ENCODE measurements around the gene LGALS3. TPM values are rescaled to one million over a fixed set of nuclear protein-coding genes. Genes with fewer than 3 reads are reported as not detected.

LGALS3 gene
- polyA plus RNA-seq, 4 donors = 593 to 2,279 (median 1,750) TPM

DNA sequence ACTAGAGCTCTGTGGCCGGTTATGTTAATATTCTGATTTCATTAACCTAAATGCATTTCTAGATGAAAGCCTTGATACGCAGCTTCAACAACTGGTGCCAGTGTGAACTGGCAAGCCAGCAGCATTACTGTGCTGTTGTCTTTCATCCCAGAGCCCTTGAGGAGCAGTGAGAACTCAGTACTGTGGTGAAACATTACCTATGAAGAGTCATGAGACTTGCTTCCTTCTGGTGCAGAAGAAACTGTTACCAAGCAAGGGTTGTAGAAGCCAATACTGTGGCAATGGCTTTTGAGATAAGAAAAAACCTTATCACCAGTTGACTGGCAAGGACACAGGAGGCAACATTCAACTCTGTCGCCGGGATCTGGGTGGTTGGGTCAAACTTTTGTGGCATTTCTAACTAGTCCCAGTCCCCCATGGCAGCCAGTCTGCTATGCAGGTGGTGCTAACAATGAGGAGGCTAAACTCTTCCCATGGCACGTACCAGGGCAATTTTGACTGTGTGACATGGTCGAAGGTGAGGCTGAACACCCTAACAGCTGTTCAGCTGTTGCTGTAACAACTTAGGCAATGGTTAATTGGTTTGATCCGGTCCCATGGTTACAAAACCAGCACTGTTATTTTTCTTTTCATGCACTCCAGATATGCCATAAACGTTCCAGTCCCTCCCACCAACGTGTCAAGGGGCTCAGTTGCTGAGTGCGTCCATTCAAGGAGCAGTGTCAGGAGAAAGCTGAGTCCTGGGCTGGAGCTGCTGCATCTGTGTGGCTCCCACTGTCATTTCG lies 12.6 kb upstream of the LGALS3 start:
- Histone ChIP-seq H3K27me3 (ENCODE audit: control insufficient read depth in 3 of 3, insufficient read depth in 3 of 3, low read length in 3 of 3) (no peaks in the 10 kb centered on the region), H3K27ac (ENCODE audit: low read depth in 1 of 3, low read length in 2 of 3) (peak overlapping the region; percentile 77 to 90 (median 85)), H3K4me3 (ENCODE audit: low read depth in 1 of 3, low read length in 3 of 3) (no peak overlapping the region), H3K4me1 (ENCODE audit: control insufficient read depth in 3 of 3, insufficient read depth in 2 of 3, low read depth in 1 of 3, low read length in 2 of 3) (peaks cover 12 to 84% (median 13%) of the 10 kb centered on the region in 3 donors), H3K9me3 (ENCODE audit: control insufficient read depth in 2 of 2, insufficient read depth in 1 of 2, low read depth in 1 of 2, low read length in 1 of 2) (no peaks in the 10 kb centered on the region), H3K36me3 (ENCODE audit: control insufficient read depth in 3 of 3, insufficient read depth in 2 of 3, low read depth in 1 of 3, low read length in 3 of 3) (no peaks in the 10 kb centered on the region)
- WGBS, 3 donors = 11 to 58% (median 33%) methylated on average over 11 of the region's 11 CpGs
- DNase-seq (peak; percentile 90 to 93), FAIRE-seq (no peak)

DNA sequence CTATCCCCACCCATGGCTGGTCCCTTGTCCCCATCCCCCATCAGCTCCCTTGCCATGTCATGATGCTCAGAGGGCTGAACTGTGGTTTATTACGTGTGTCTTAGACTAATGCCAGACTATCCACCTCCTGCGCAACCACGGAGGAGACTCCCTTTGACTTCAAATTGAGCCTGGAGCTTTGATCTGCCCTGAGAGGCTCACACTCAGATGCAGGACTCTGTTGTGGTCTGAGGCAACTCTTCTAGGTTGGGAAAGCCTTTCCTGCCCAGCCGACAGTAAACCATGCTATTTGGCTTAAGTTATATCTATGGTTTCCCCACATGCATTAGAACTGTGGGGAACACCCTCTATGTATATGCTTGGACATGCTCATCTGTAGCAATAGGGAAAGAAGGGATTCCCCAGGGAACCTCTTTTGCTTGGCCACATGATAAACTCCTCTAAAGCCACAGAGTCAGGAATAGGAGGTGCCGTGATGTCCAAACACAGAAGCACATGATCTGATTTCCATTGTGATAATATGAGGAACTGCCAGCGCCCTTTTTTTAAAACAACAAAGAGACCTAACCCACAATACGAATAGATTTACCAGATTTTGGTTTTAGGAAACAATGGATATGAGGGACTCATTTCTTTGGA lies 11.1 kb upstream of the LGALS3 start:
- no peak for FAIRE-seq

DNA sequence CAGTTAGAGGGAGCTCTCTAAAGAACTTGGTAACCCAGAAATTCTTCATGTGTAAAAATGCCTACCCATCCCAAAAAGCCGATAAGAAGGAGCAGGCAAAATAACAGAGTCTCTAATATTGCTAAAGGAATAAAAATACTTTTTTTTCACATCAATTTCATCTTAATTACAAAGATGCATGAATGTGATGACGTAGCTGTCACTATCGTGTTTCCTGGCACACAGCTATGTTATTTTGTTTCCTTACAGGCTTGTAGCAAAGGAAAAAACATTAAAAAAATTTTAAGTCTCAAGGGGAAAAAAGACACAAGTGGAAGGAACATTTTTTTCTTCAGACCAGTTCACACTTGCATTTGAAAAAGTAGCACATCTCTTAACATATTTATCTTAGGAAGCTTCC lies 10.3 kb upstream of the LGALS3 start:
- Histone ChIP-seq H3K4me1 (ENCODE audit: control insufficient read depth in 3 of 3, insufficient read depth in 2 of 3, low read depth in 1 of 3, low read length in 2 of 3) (peaks cover 12 to 97% (median 16%) of the 10 kb centered on the region in 3 donors), H3K27me3 (ENCODE audit: control insufficient read depth in 3 of 3, insufficient read depth in 3 of 3, low read length in 3 of 3) (no peaks in the 10 kb centered on the region), H3K27ac (ENCODE audit: low read depth in 1 of 3, low read length in 2 of 3) (peak overlapping the region in 2 of 3 donors; percentile 53 to 77), H3K4me3 (ENCODE audit: low read depth in 1 of 3, low read length in 3 of 3) (no peak overlapping the region), H3K36me3 (ENCODE audit: control insufficient read depth in 3 of 3, insufficient read depth in 2 of 3, low read depth in 1 of 3, low read length in 3 of 3) (no peaks in the 10 kb centered on the region), H3K9me3 (ENCODE audit: control insufficient read depth in 2 of 2, insufficient read depth in 1 of 2, low read depth in 1 of 2, low read length in 1 of 2) (no peaks in the 10 kb centered on the region)
- 53 to 86% (median 78%) methylated on average over 3 of the region's 3 CpGs for WGBS, 3 donors
- DNase-seq (no peak), FAIRE-seq (no peak)

More for the DNA sequence above, 11.1 kb upstream of the LGALS3 start:
- 79 to 89% (median 85%) methylated on average over 7 of the region's 7 CpGs for WGBS, 3 donors
- Histone ChIP-seq H3K4me3 (ENCODE audit: low read depth in 1 of 3, low read length in 3 of 3) (no peak overlapping the region), H3K4me1 (ENCODE audit: control insufficient read depth in 3 of 3, insufficient read depth in 2 of 3, low read depth in 1 of 3, low read length in 2 of 3) (peaks cover 12 to 94% (median 13%) of the 10 kb centered on the region in 3 donors), H3K9me3 (ENCODE audit: control insufficient read depth in 2 of 2, insufficient read depth in 1 of 2, low read depth in 1 of 2, low read length in 1 of 2) (no peaks in the 10 kb centered on the region), H3K36me3 (ENCODE audit: control insufficient read depth in 3 of 3, insufficient read depth in 2 of 3, low read depth in 1 of 3, low read length in 3 of 3) (no peaks in the 10 kb centered on the region), H3K27ac (ENCODE audit: low read depth in 1 of 3, low read length in 2 of 3) (peak overlapping the region in 2 of 3 donors; percentile 53 to 77), H3K27me3 (ENCODE audit: control insufficient read depth in 3 of 3, insufficient read depth in 3 of 3, low read length in 3 of 3) (no peaks in the 10 kb centered on the region)
- DNase-seq = peak in 1 of 2 donors; percentile 60

DNA sequence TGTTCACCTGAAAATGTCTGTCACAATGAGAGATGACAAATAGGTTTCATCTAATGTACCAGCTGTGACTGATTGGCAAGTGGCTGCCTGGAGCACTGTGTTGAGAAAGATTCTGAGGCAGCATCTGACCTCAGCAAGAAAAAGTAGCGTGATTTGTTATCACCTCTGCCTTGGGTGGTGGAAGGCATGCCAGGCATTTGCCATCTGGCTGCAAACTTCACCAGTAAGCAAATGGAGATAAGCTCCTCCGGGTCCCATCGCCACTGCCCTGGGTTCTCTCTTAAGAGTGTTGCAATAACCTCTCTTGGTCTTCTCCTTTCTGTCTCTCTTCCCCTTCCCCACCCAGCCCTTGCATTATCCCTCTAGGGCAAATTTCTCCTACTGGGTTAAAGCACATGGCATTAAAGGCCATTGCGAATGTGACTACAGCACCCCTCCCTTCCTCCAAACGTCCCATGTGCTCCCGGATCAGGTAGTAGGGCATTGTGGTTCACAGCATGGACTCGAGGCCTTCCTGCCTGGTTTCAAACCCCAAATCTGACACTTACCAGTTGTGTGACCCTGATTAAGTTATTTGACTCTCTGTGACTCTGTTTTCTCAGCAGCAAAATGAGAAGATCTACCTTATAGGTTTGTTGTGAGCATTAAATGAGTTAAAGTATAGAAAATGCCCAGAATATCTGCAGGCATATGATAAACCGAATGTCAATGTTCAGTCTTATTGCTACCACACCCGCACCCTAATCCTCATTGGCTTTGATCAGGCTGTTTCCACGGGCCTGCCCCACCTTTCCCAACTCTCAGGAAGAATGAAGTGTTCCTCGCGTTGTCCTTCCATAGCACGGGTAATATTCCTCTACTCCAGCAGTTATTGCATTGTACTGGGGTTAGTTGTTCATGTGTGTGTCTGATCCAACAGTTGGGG lies 8.2 kb upstream of the LGALS3 start:
- DNase-seq = peak; percentile 70 to 87
- no peak overlapping the region for H3K4me3 ChIP-seq (ENCODE audit: low read depth in 1 of 3, low read length in 3 of 3)
- FAIRE-seq = no peak
- no peaks in the 10 kb centered on the region for H3K27me3 ChIP-seq (ENCODE audit: control insufficient read depth in 3 of 3, insufficient read depth in 3 of 3, low read length in 3 of 3)
- 23 to 62% (median 42%) methylated on average over 13 of the region's 13 CpGs for WGBS, 3 donors
- H3K27ac ChIP-seq (ENCODE audit: low read depth in 1 of 3, low read length in 2 of 3) = peak overlapping the region; percentile 50 to 98 (median 81)
- no peaks in the 10 kb centered on the region for H3K9me3 ChIP-seq (ENCODE audit: control insufficient read depth in 2 of 2, insufficient read depth in 1 of 2, low read depth in 1 of 2, low read length in 1 of 2)
- H3K4me1 ChIP-seq (ENCODE audit: control insufficient read depth in 3 of 3, insufficient read depth in 2 of 3, low read depth in 1 of 3, low read length in 2 of 3) = peaks cover 17 to 97% (median 26%) of the 10 kb centered on the region in 3 donors
- no peaks in the 10 kb centered on the region for H3K36me3 ChIP-seq (ENCODE audit: control insufficient read depth in 3 of 3, insufficient read depth in 2 of 3, low read depth in 1 of 3, low read length in 3 of 3)

GRCh38 chr14:55121628-55122439 lies 7.2 kb upstream of the LGALS3 start:
- Histone ChIP-seq H3K27ac (ENCODE audit: low read depth in 1 of 3, low read length in 2 of 3) (peak overlapping the region; percentile 60 to 98 (median 88)), H3K36me3 (ENCODE audit: control insufficient read depth in 3 of 3, insufficient read depth in 2 of 3, low read depth in 1 of 3, low read length in 3 of 3) (no peaks in the 10 kb centered on the region), H3K4me3 (ENCODE audit: low read depth in 1 of 3, low read length in 3 of 3) (no peak overlapping the region), H3K27me3 (ENCODE audit: control insufficient read depth in 3 of 3, insufficient read depth in 3 of 3, low read length in 3 of 3) (no peaks in the 10 kb centered on the region), H3K4me1 (ENCODE audit: control insufficient read depth in 3 of 3, insufficient read depth in 2 of 3, low read depth in 1 of 3, low read length in 2 of 3) (peaks cover 20 to 97% (median 27%) of the 10 kb centered on the region in 3 donors), H3K9me3 (ENCODE audit: control insufficient read depth in 2 of 2, insufficient read depth in 1 of 2, low read depth in 1 of 2, low read length in 1 of 2) (no peaks in the 10 kb centered on the region)
- no peak for FAIRE-seq
- peak; percentile 84 to 89 for DNase-seq
- WGBS, 3 donors = 27 to 67% (median 42%) methylated on average over 8 to 9 of the region's 9 CpGs

DNA sequence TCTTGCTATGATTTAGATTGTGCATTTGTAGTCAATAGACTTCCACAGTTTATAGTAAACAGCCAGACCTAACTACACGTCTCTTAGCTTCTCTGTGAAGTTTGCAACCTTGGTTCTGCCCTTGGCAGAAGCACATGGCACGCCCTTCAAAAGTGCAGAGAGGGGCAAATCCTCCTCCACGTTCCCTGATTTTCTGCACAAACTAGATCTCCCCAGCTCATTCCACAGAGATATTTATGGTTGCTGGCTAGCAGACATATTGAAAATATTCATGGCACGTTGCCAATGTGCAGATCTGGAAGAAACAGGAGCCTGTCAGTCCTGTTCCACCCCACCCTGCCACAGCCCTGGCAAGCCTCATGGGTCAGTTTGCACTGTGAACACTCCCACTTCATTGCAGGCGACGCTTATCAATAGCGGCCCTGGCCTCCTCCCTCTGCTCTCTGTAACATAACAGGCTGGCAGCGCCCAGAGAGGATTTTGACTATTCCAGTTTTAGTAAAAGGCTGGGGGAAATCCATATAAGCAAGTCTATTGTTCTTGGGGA lies 6.5 kb upstream of the LGALS3 start:
- Histone ChIP-seq H3K27ac (ENCODE audit: low read depth in 1 of 3, low read length in 2 of 3) (peak overlapping the region; percentile 78 to 98 (median 88)), H3K36me3 (ENCODE audit: control insufficient read depth in 3 of 3, insufficient read depth in 2 of 3, low read depth in 1 of 3, low read length in 3 of 3) (no peaks in the 10 kb centered on the region), H3K4me1 (ENCODE audit: control insufficient read depth in 3 of 3, insufficient read depth in 2 of 3, low read depth in 1 of 3, low read length in 2 of 3) (peaks cover 20 to 97% (median 27%) of the 10 kb centered on the region in 3 donors), H3K27me3 (ENCODE audit: control insufficient read depth in 3 of 3, insufficient read depth in 3 of 3, low read length in 3 of 3) (no peaks in the 10 kb centered on the region), H3K4me3 (ENCODE audit: low read depth in 1 of 3, low read length in 3 of 3) (no peak overlapping the region), H3K9me3 (ENCODE audit: control insufficient read depth in 2 of 2, insufficient read depth in 1 of 2, low read depth in 1 of 2, low read length in 1 of 2) (no peaks in the 10 kb centered on the region)
- DNase-seq (peak; percentile 94 to 97), FAIRE-seq (no peak)
- 13 to 46% (median 32%) methylated on average over 8 of the region's 8 CpGs for WGBS, 3 donors

- no peaks in the 10 kb centered on the region for H3K9me3 ChIP-seq (ENCODE audit: control insufficient read depth in 2 of 2, insufficient read depth in 1 of 2, low read depth in 1 of 2, low read length in 1 of 2)
- no peaks in the 10 kb centered on the region for H3K36me3 ChIP-seq (ENCODE audit: control insufficient read depth in 3 of 3, insufficient read depth in 2 of 3, low read depth in 1 of 3, low read length in 3 of 3)
- no peak overlapping the region for H3K4me3 ChIP-seq (ENCODE audit: low read depth in 1 of 3, low read length in 3 of 3)
- peak overlapping the region; percentile 78 to 98 (median 88) for H3K27ac ChIP-seq (ENCODE audit: low read depth in 1 of 3, low read length in 2 of 3)
- FAIRE-seq = no peak
- peak in 1 of 2 donors; percentile 70 for DNase-seq
- no peaks in the 10 kb centered on the region for H3K27me3 ChIP-seq (ENCODE audit: control insufficient read depth in 3 of 3, insufficient read depth in 3 of 3, low read length in 3 of 3)
- H3K4me1 ChIP-seq (ENCODE audit: control insufficient read depth in 3 of 3, insufficient read depth in 2 of 3, low read depth in 1 of 3, low read length in 2 of 3) = peaks cover 20 to 97% (median 27%) of the 10 kb centered on the region in 3 donors
- WGBS, 3 donors = 62 to 72% (median 66%) methylated on average over 8 of the region's 8 CpGs
Measured at GRCh38 chr14:55123101-55123500, 6.0 kb upstream of the LGALS3 start.

Measured in small intestine (tissue), 7 donors.